OCI-M2 (cell line): ENCODE results near the gene CD300C.
"Not testable (repeated sequence)": the region's sequence is repeated elsewhere in the genome, so short reads cannot be mapped to it uniquely, and the experiment has no call there.

Experiments
- DNase-seq: peaks from one replicate; lab custom pipeline; 2025; ENCODE audit not compliant: unreplicated experiment; lab: John Stamatoyannopoulos, UW

CD300C gene

DNA sequence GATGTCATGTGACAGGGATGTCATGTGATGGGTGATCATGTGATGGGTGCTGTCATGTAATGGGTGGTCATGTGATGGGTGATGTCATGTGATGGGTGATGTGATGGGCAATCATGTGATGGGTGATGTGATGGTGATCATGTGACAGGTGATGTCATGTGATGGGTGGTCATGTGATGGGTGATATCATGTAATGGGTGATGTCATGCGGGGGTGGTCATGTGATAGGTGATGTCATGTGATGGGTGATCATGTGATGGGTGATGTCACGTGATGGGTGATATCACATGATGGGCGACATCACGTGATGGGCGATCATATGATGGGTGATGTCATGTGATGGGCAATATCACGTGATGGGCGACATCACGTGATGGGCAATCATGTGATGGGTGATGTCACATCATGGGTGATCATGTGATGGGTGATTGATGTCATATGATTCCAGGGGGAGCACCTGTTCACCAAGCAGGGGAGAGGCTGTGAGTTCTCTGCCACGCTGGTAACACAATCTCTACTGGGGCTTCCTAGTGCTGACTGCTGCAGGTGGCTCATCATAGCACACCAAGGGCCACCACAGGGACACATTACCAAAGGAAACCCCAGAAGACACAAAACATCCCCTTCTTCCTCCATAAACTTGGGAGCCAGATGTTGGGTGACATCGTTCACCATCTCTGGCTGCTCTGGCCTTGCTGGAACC, 31.1 kb downstream of the CD300C start:
- DNase-seq = no peak

DNA sequence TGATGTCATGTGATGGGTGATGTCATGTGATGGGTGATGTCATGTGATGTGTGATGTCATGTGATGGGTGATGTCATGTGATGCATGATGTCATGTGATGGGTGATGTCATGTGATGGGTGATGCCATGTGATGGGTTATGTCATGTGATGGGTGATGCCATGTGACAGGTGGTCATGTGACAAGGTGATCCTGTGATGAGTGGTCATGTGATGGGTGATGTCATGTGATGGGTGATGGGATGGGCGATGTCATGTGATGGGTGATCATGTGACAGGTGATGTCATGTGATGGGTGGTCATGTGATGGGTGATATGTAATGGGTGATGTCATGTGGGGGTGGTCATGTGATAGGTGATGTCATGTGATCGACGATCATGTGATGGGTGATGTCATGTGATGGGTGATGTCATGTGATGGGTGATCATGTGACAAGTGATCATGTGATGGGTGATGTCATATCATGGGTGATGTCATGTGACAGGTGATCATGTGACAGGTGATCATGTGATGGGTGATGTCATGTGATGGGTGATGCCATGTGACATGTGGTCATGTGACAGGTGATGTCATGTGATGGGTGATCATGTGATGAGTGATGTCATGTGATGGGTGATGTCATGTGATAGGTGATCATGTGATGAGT, 31.8 kb downstream of the CD300C start:
- no peak for DNase-seq

DNA sequence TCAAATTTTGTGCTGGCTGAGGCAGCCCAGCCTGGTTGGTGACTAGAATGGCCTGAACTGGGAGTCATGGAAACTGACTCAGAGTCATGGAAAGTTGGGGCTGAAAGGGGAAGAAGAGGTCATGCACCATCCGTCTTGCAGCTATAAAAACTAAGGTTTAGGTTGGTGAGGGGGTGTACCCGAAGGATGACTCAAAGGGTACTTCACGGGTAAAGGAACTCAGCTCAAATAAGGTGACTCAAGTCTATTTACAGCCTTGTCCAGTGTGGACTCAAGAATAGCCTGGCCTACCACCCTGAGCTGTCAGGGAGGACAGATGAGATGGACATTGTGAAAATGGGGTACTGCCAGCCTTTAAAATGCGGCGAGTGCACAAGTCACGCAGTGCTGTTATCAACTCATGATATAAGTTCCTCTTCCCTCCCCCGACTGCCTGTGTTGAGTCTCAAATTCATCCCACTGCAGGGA, 33.3 kb downstream of the CD300C start:
- no peak for DNase-seq

DNA sequence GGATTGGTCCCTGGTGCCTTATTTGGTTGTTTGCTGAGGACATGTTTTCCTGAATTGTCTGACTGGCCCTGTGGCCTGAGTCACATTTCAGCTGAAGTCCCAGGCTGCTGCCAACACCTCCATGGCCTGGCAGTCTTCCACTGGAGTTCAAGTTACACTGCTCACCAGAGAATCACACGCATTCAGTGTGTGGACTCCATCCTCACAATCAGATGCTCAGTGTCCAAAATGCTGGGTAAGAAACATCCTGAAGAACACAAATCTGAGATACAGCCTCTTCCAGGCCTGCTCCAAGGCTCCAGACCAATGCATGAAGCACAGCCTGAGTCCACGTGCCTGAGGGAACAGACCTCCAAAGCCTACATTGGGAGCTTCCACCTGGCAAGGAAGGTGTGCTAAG, 33.9 kb downstream of the CD300C start:
- no peak for DNase-seq

DNA sequence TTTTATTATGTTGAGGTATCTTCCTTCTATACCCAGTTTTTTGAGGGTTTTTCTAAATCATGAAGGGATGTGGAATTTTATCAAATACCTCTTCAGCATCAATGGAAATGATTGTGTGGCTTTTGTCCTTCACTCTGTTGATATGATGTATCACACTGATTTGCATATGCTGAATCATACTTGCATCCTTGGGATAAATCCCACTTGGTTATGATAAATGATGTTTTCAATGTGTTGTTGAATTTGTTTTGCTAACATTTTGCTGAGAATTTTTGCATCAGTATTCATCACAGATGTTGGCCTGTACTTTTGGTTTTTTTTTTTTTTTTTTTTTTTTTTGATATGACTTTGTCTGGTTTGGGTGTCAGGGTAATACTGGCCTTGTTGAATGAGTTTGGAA, 37.8 kb downstream of the CD300C start:
- no peak for DNase-seq

DNA sequence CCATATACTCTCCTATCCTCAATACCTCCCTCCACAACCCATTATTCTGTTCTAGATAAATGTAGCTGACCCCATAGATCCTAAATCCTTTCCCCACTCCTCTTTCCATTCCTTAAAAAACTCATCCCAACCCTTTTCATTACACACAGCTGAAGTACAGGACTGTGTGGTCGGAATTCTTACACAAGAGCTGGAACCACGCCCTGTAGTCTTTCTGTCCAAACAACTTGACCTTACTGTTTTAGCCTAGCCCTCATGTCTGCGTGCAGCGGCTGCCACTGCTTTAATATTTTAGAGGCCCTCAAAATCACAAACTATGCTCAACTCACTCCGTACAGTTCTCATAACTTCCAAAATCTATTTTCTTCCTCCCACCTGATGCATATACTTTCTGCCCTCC, 42.0 kb downstream of the CD300C start:
- not testable (repeated sequence) for DNase-seq

DNA sequence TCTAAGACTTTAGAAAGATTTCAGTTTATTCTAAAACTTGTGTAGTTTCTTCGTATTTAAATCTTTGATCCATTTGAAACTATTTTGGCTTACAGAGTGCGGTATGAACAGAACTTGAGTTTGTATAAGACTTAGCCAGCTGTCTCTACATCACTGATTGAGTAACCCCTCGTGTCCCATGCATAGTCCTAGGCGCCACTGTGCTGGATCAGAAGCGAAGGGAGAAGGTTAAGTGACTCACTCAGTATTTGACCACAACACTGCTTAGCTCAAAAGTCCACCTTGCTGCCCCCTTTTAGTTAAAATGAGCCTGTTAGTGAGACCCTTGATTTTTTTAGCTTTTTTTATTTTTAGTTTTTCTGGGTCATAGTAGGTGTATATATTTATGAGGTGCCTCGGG, 43.1 kb downstream of the CD300C start:
- no peak for DNase-seq

DNA sequence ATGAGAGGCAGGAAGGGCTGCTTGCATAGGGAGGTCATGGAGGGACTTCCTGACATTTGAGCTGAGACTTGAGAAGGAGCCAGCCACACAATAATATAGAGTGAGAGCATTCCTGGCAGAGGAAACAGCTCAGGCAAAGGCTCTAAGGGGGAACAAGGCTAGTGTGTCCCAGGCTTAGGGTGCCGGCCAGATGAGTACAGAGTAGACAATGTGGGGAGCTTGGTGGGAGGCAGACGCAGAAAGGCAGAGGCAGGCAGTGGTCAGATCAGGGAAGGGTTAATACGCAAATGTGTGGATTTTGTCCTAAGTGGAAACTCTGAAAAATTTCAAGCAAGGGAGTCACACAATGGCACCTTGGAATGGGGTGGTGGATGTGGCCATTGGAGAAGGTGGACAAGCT, 45.9 kb downstream of the CD300C start:
- DNase-seq = no peak

DNA sequence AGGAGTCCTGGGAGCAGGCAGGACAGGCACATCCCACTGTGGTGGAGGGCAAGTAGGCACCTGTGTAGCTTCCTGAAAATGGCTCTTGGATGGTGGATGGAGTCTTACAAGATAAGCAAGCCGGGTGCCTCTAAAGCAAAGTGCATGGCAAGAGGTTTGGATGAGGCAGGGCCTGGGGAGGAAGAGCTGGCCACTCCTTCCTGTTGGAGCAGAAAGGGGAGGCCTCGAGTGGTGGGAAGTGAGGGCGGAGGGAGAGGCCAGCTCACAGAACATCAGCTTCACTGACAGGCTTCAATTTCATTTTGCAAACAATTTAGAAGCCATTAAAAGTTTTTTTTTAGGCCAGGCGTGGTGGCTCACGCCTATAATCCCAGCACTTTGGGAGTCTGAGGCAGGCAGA, 48.4 kb downstream of the CD300C start:
- no peak for DNase-seq

DNA sequence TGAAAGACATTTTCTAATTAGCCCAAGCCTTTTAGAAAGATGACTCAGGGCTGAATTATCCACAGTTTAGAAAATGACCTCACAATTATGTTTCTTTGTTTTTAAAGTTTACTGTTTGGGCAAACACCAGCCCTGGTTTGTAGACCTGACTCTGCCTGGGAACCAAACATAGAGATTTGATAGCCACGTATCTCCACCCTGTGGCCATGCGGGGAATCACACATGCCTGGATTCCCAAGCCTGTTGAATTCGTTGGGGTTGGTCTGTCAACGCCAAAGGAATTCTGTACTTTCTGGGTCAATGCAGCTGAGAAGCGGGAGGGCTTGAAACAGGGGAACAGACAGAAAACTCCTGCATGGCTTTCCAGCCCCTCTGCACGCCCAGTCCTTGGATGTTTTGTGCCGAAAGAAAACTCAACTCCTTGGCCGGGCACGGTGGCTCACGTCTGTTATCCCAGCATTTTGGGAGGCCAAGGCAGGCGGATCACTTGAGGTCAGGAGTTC, 52.5 kb downstream of the CD300C start:
- DNase-seq = no peak

DNA sequence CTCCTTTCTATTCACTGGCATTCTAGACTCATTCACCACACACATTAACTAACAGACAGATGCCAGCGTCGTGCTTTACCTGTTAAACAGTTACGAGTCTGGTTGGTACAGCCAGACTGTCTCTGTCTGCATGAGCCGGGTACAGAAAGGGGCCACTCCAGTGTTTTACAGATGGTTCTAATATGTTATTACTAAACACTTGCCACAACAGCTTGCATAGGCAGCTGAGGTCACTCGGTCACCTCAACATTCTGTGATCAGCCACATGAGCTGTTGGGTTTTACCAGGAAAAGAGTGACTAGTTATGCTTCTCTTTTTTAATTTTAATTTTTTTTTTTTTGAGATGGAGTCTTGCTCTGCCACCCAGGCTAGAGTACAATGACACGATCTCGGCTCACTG, 54.3 kb downstream of the CD300C start:
- DNase-seq = no peak
